Renal pelvis (tissue), 4 donors: ENCODE data around the gene TP53RK. TPM values are rescaled to one million over a fixed set of nuclear protein-coding genes. Genes with fewer than 3 reads are reported as not detected.

Experiments
- DNase-seq: peaks from one replicate; pipeline ENCODE4 v3.0.0-alpha.2; 2013
- polyA plus RNA-seq, 3 donors: library from polyadenylated mRNA; unstranded; fragments of 120-200 nt; gene quantifications; one replicate each; pipeline ENCODE4 v1.2.1, GENCODE V29; 2013; ENCODE audit not compliant: insufficient read length in 3 of 3

Gene TP53RK
- polyA plus RNA-seq, 3 donors: 16.0 to 17.2 (median 16.3) TPM

GRCh38 chr20:46642265-46642968, 46.8 kb downstream of the TP53RK start:
- DNase-seq: no peak

GRCh38 chr20:46641424-46641823, 47.8 kb downstream of the TP53RK start:
- no peak for DNase-seq

- no peak for DNase-seq
Measured at GRCh38 chr20:46640536-46641311, 48.5 kb downstream of the TP53RK start.

- no peak for DNase-seq
Measured at GRCh38 chr20:46640044-46640443, 49.2 kb downstream of the TP53RK start.

- DNase-seq: no peak
Measured at GRCh38 chr20:46639587-46639986, 49.7 kb downstream of the TP53RK start.

- DNase-seq: no peak
Measured at GRCh38 chr20:46638898-46639274, 50.4 kb downstream of the TP53RK start.

GRCh38 chr20:46638134-46638897, 50.9 kb downstream of the TP53RK start:
- no peak for DNase-seq

GRCh38 chr20:46637427-46638133, 51.7 kb downstream of the TP53RK start:
- DNase-seq: no peak

- no peak for DNase-seq
Measured at GRCh38 chr20:46637020-46637419, 52.2 kb downstream of the TP53RK start.

- DNase-seq: no peak
Measured at GRCh38 chr20:46636514-46636913, 52.7 kb downstream of the TP53RK start.

- DNase-seq: no peak
Measured at GRCh38 chr20:46635514-46636136, 53.6 kb downstream of the TP53RK start.

GRCh38 chr20:46634528-46634927, 54.7 kb downstream of the TP53RK start:
- no peak for DNase-seq

Other genes starting within 250 kb of the TP53RK start
- gene ZNF334, start 175.9 kb downstream of the TP53RK start, polyA plus RNA-seq: 10 to 100 TPM; 24.1 to 44.9 (median 40.5) TPM
- gene OCSTAMP, start 138.8 kb downstream of the TP53RK start, polyA plus RNA-seq: under 1 TPM in 1 of 3 donors, not detected in 2; 0.10 TPM
- 10 to 100 TPM; 18.5 to 32.4 (median 20.8) TPM for gene SLC13A3, start 38.0 kb downstream of the TP53RK start, polyA plus RNA-seq
- gene SLC2A10, start 20.2 kb upstream of the TP53RK start, polyA plus RNA-seq: 10 to 100 TPM; 15.2 to 18.8 (median 18.0) TPM
- gene EYA2, start 205.4 kb upstream of the TP53RK start, polyA plus RNA-seq: under 1 TPM; 0.53 to 0.81 (median 0.78) TPM